ENCODE results near the gene RIC3. TPM values are rescaled to one million over a fixed set of nuclear protein-coding genes. Genes with fewer than 3 reads are reported as not detected.

The RIC3 gene
- total RNA-seq, 1 donor from 2014 or later = 3.0 TPM

- DNase-seq (ENCODE audit: low read depth) = no peak
- no peaks in the 10 kb centered on the region for H3K36me3 ChIP-seq (ENCODE audit: insufficient read depth, low read length)
- H3K9me3 Mint-ChIP-seq (ENCODE audit: unreplicated experiment) = no peaks in the 10 kb centered on the region
Observed at GRCh38 chr11:8091721-8092120, 77.1 kb downstream of the RIC3 start.

GRCh38 chr11:8090756-8091155, 78.1 kb downstream of the RIC3 start:
- TF ChIP-seq CTCF (IDR thresholded peaks at IDR 0.05; ENCODE audit: insufficient read depth, low read depth, low read length) = peak; percentile 64
- no peak for TF ChIP-seq EZH2 (IDR thresholded peaks at IDR 0.05; ENCODE audit: insufficient read depth, low read length)
- DNase-seq (ENCODE audit: low read depth) (no peak), FAIRE-seq (no peak)
- H3K4me3 Mint-ChIP-seq (ENCODE audit: unreplicated experiment) = no peak overlapping the region
- Histone ChIP-seq H3K4me2 (ENCODE audit: low read length) (no peak overlapping the region), H3K27ac (ENCODE audit: low read depth, low read length) (no peak overlapping the region), H3K36me3 (ENCODE audit: insufficient read depth, low read length) (no peaks in the 10 kb centered on the region), H2AFZ (ENCODE audit: low read depth, low read length) (no peak overlapping the region), H3K9ac (ENCODE audit: low read length) (no peak overlapping the region), H3K4me1 (ENCODE audit: insufficient read depth, low read length) (no peaks in the 10 kb centered on the region), H3K9me3 (ENCODE audit: insufficient read depth, low read depth, low read length) (no peaks in the 10 kb centered on the region), H3K27me3 (ENCODE audit: insufficient read depth, low read length) (no peaks in the 10 kb centered on the region), H3K4me3 (ENCODE audit: insufficient read depth, low read depth, low read length) (no peak overlapping the region), H3K79me2 (ENCODE audit: insufficient read depth, low read length) (no peaks in the 10 kb centered on the region), H4K20me1 (ENCODE audit: insufficient read depth, low read length) (peaks cover 44% of the 10 kb centered on the region)
- H3K36me3 Mint-ChIP-seq (ENCODE audit: low read depth, unreplicated experiment) = peaks cover 16% of the 10 kb centered on the region
- H3K9me3 Mint-ChIP-seq (ENCODE audit: unreplicated experiment) = no peaks in the 10 kb centered on the region
- peaks cover 7% of the 10 kb centered on the region for H3K4me1 Mint-ChIP-seq (ENCODE audit: low read depth, unreplicated experiment)
- H3K27me3 Mint-ChIP-seq (ENCODE audit: low read depth, unreplicated experiment) = peaks cover 26% of the 10 kb centered on the region
- no peak overlapping the region for H3K27ac Mint-ChIP-seq (ENCODE audit: unreplicated experiment)

More at GRCh38 chr11:8091721-8092120, 77.1 kb downstream of the RIC3 start:
- Histone ChIP-seq H4K20me1 (ENCODE audit: insufficient read depth, low read length) (peaks cover 35% of the 10 kb centered on the region), H3K27me3 (ENCODE audit: insufficient read depth, low read length) (no peaks in the 10 kb centered on the region), H3K9ac (ENCODE audit: low read length) (no peak overlapping the region), H3K79me2 (ENCODE audit: insufficient read depth, low read length) (no peaks in the 10 kb centered on the region), H3K4me1 (ENCODE audit: insufficient read depth, low read length) (no peaks in the 10 kb centered on the region), H2AFZ (ENCODE audit: low read depth, low read length) (no peak overlapping the region), H3K4me3 (ENCODE audit: insufficient read depth, low read depth, low read length) (no peak overlapping the region), H3K4me2 (ENCODE audit: low read length) (no peak overlapping the region), H3K9me3 (ENCODE audit: insufficient read depth, low read depth, low read length) (no peaks in the 10 kb centered on the region), H3K27ac (ENCODE audit: low read depth, low read length) (no peak overlapping the region)
- peaks cover 17% of the 10 kb centered on the region for H3K27me3 Mint-ChIP-seq (ENCODE audit: low read depth, unreplicated experiment)
- H3K4me3 Mint-ChIP-seq (ENCODE audit: unreplicated experiment) = peak overlapping the region; percentile 54
- no peak for TF ChIP-seq CTCF (IDR thresholded peaks at IDR 0.05; ENCODE audit: insufficient read depth, low read depth, low read length)
- no peak for TF ChIP-seq EZH2 (IDR thresholded peaks at IDR 0.05; ENCODE audit: insufficient read depth, low read length)
- H3K36me3 Mint-ChIP-seq (ENCODE audit: low read depth, unreplicated experiment) = peaks cover 19% of the 10 kb centered on the region
- H3K4me1 Mint-ChIP-seq (ENCODE audit: low read depth, unreplicated experiment) = peaks cover 6% of the 10 kb centered on the region
- no peak for FAIRE-seq
- H3K27ac Mint-ChIP-seq (ENCODE audit: unreplicated experiment) = no peak overlapping the region

- H3K4me3 Mint-ChIP-seq (ENCODE audit: unreplicated experiment) = no peak overlapping the region
- no peak overlapping the region for H3K27ac ChIP-seq (ENCODE audit: low read depth, low read length)
- no peak overlapping the region for H3K4me2 ChIP-seq (ENCODE audit: low read length)
- H4K20me1 ChIP-seq (ENCODE audit: insufficient read depth, low read length) = peaks cover 52% of the 10 kb centered on the region
- H3K79me2 ChIP-seq (ENCODE audit: insufficient read depth, low read length) = no peaks in the 10 kb centered on the region
- H3K27me3 ChIP-seq (ENCODE audit: insufficient read depth, low read length) = no peaks in the 10 kb centered on the region
- H3K4me3 ChIP-seq (ENCODE audit: insufficient read depth, low read depth, low read length) = no peak overlapping the region
- no peaks in the 10 kb centered on the region for H3K9me3 Mint-ChIP-seq (ENCODE audit: unreplicated experiment)
- no peaks in the 10 kb centered on the region for H3K9me3 ChIP-seq (ENCODE audit: insufficient read depth, low read depth, low read length)
- H3K9ac ChIP-seq (ENCODE audit: low read length) = no peak overlapping the region
- peaks cover 7% of the 10 kb centered on the region for H3K4me1 Mint-ChIP-seq (ENCODE audit: low read depth, unreplicated experiment)
- no peak for TF ChIP-seq EZH2 (IDR thresholded peaks at IDR 0.05; ENCODE audit: insufficient read depth, low read length)
- no peak for TF ChIP-seq CTCF (IDR thresholded peaks at IDR 0.05; ENCODE audit: insufficient read depth, low read depth, low read length)
- FAIRE-seq (no peak), DNase-seq (ENCODE audit: low read depth) (no peak)
- no peak overlapping the region for H2AFZ ChIP-seq (ENCODE audit: low read depth, low read length)
- peaks cover 16% of the 10 kb centered on the region for H3K36me3 Mint-ChIP-seq (ENCODE audit: low read depth, unreplicated experiment)
- peaks cover 31% of the 10 kb centered on the region for H3K27me3 Mint-ChIP-seq (ENCODE audit: low read depth, unreplicated experiment)
- H3K36me3 ChIP-seq (ENCODE audit: insufficient read depth, low read length) = no peaks in the 10 kb centered on the region
- H3K4me1 ChIP-seq (ENCODE audit: insufficient read depth, low read length) = peaks cover 3% of the 10 kb centered on the region
- no peak overlapping the region for H3K27ac Mint-ChIP-seq (ENCODE audit: unreplicated experiment)
Observed at GRCh38 chr11:8089791-8090510, 78.9 kb downstream of the RIC3 start.
